ENCODE measurements around the gene SNRK. TPM values are rescaled to one million over a fixed set of nuclear protein-coding genes. Genes with fewer than 3 reads are reported as not detected.

Gene SNRK, protein sequence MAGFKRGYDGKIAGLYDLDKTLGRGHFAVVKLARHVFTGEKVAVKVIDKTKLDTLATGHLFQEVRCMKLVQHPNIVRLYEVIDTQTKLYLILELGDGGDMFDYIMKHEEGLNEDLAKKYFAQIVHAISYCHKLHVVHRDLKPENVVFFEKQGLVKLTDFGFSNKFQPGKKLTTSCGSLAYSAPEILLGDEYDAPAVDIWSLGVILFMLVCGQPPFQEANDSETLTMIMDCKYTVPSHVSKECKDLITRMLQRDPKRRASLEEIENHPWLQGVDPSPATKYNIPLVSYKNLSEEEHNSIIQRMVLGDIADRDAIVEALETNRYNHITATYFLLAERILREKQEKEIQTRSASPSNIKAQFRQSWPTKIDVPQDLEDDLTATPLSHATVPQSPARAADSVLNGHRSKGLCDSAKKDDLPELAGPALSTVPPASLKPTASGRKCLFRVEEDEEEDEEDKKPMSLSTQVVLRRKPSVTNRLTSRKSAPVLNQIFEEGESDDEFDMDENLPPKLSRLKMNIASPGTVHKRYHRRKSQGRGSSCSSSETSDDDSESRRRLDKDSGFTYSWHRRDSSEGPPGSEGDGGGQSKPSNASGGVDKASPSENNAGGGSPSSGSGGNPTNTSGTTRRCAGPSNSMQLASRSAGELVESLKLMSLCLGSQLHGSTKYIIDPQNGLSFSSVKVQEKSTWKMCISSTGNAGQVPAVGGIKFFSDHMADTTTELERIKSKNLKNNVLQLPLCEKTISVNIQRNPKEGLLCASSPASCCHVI
- total RNA-seq = 37.7 and 38.1 TPM in 2 replicates

DNA sequence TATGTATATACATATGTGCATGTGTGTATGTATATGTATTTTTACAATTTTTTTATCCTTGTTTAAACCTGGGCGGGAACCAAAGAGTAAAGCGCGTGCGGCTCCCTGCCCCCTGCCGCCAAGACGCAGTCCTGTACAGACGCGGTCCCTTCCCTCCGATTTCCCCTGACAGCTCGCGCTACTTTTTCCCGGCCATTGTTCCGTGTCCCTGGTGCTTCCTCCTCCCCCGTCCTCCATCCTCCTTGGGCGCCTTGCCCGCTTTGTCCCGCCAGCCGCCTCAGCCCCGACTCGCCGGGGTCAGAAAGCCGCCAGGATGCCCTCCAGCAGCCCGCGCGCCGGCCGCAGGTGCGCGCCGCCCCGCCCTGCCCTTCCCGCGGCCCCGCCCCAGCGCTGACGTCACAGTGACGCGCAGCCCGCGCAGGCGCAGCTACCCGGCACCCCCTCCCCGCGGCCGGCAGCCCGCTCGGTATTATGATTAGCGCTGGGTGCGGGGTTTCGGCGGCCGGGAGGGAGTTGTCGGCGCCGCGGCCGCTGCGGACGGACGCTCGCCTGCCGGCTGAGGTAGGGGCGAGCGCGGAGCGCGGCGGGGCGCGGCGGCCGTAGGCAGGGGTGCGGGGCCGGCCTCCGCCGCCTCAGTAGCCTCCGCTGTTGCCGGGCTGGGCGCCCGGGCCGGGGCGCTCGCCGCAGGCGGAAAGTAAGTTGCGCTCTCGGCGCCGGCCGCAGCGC, at the start of gene SNRK:
Gene SNRK, plus strand, starts transcription at position 426 of the 726 bp plus-strand sequence. CDS start 16,664 bp downstream, outside the sequence.
- Mint-ChIP-seq H3K4me3 (peak within 1 kb of the TSS; percentile 98), H3K27ac (peak within 1 kb of the TSS; percentile 97), H3K27me3 (ENCODE audit: insufficient read depth) (peaks cover 2% of the 10 kb centered on the region), H3K36me3 (ENCODE audit: low read depth) (peaks cover 17% of the 10 kb centered on the region), H3K4me1 (ENCODE audit: low read depth) (peaks cover 49% of the 10 kb centered on the region), H3K9me3 (no peaks in the 10 kb centered on the region)
- intact Hi-C loops (cut with micrococcal nuclease) = loop anchor here (1.0 to 10.0 kb wide), 13 partner anchors 15 to 1689 kb away; partner anchors contain the start of genes ABHD5, ANO10, CCDC13 and EXOSC7
- DNase-seq (ENCODE audit: low spot score) = peak; percentile 89

DNA sequence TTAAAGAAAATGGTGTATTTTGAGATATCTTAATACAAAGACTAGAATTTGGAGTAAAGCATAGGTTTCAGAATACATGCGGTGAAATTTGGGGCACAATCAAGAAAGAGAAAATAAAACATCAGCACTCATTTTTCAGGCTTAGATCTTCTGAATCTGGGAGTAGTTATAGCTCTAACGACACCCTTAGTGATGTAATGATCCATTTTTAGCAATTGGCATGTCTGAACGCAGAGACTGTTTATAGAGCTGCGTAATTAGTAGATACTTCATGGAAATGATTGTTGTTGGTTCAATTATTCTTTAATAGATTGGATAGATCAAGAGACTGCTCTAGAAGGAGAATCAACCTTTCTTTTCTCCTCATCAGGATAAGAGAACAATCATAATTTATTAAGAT, 47.5 kb upstream of the SNRK start:
- no peak for DNase-seq (ENCODE audit: low spot score)
- H3K36me3 Mint-ChIP-seq (ENCODE audit: low read depth) = peaks cover 3% of the 10 kb centered on the region
- H3K9me3 Mint-ChIP-seq = peaks cover 21% of the 10 kb centered on the region
- H3K4me1 Mint-ChIP-seq (ENCODE audit: low read depth) = peaks cover 19% of the 10 kb centered on the region
- no peak overlapping the region for H3K4me3 Mint-ChIP-seq
- intact Hi-C loops (cut with micrococcal nuclease) = no loop called here
- H3K27me3 Mint-ChIP-seq (ENCODE audit: insufficient read depth) = peaks cover 2% of the 10 kb centered on the region
- H3K27ac Mint-ChIP-seq = no peak overlapping the region

- Mint-ChIP-seq H3K9me3 (peaks cover 21% of the 10 kb centered on the region), H3K27me3 (ENCODE audit: insufficient read depth) (peaks cover 2% of the 10 kb centered on the region), H3K27ac (no peak overlapping the region), H3K4me3 (no peak overlapping the region), H3K4me1 (ENCODE audit: low read depth) (peaks cover 27% of the 10 kb centered on the region), H3K36me3 (ENCODE audit: low read depth) (peaks cover 3% of the 10 kb centered on the region)
- no peak for DNase-seq (ENCODE audit: low spot score)
- intact Hi-C loops (cut with micrococcal nuclease) = no loop called here
These were observed 46.6 kb upstream of the SNRK start for GRCh38 chr3:43239755-43240154.

DNA sequence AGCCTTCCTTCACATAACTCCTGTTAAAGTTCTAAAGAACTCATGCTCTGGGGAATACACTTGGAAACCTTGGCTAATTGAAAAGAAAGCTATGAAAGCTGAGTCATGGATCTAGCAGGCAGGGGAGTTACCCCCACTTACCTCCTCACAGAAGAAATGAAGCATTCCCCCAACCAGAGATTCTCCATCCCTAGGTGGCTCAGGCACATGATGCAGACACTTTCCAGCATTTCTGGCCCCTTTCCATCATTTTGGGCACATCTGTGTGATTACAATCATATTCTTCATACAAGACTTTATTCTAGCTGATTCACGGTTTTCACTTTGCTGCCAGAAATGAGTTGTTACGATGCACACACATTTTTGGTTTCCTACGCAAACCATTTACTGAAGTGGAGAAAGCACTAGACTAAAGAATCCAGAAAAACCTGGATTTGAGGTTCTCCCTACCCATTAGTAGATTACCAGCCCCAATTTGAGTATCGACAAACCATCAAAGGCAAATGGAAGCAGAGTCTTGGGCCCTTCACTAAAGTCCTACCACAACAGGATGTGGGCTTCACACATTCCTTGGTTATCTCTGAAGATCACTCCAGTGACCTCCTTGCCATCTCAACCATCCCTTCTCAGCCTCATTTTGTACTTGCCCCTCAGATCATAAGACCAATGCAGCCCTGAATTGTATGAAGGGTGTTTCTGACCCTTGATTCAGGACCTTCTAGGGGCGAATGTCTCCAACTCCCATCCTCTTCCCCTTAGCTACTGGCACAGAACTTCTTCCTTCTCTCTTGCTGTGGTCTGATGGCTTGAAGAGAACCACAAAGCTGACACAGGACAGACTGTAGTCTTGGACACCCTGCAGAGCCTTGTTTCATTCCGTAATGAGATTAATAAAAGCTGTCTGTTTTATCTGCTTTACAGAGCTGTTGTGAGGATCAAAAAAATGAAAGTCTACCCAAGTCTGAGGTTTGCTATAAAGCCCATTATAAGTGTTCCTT, 42.5 kb upstream of the SNRK start:
- peak overlapping the region; percentile 51 for H3K4me3 Mint-ChIP-seq
- peaks cover 38% of the 10 kb centered on the region for H3K4me1 Mint-ChIP-seq (ENCODE audit: low read depth)
- no peaks in the 10 kb centered on the region for H3K27me3 Mint-ChIP-seq (ENCODE audit: insufficient read depth)
- no peak overlapping the region for H3K27ac Mint-ChIP-seq
- peaks cover 11% of the 10 kb centered on the region for H3K9me3 Mint-ChIP-seq
- intact Hi-C loops (cut with micrococcal nuclease) = no loop called here
- H3K36me3 Mint-ChIP-seq (ENCODE audit: low read depth) = peaks cover 1% of the 10 kb centered on the region
- DNase-seq (ENCODE audit: low spot score) = no peak

DNA sequence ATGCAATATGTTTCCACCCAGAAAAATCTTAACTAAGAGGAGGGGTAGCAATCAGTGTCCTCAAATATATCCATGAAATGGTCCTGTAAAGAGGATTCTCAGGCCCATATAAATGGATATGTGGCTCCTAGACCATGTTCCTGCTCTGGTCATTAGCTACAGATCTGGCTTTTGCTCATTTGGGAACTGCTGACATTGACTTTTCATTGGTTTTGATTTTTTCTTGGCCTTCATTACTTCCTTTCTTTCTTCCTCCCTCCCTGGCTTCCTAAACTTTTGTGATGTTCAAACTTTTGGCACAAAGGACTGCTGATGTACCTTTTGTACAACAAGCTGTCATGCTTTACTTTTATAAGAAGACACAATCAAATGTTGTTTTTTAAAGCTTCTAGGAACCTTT, 41.6 kb upstream of the SNRK start:
- peaks cover 1% of the 10 kb centered on the region for H3K36me3 Mint-ChIP-seq (ENCODE audit: low read depth)
- H3K4me1 Mint-ChIP-seq (ENCODE audit: low read depth) = peaks cover 38% of the 10 kb centered on the region
- DNase-seq (ENCODE audit: low spot score) = no peak
- no peak overlapping the region for H3K4me3 Mint-ChIP-seq
- intact Hi-C loops (cut with micrococcal nuclease) = no loop called here
- H3K9me3 Mint-ChIP-seq = peaks cover 6% of the 10 kb centered on the region
- no peaks in the 10 kb centered on the region for H3K27me3 Mint-ChIP-seq (ENCODE audit: insufficient read depth)
- H3K27ac Mint-ChIP-seq = peak overlapping the region; percentile 27

DNA sequence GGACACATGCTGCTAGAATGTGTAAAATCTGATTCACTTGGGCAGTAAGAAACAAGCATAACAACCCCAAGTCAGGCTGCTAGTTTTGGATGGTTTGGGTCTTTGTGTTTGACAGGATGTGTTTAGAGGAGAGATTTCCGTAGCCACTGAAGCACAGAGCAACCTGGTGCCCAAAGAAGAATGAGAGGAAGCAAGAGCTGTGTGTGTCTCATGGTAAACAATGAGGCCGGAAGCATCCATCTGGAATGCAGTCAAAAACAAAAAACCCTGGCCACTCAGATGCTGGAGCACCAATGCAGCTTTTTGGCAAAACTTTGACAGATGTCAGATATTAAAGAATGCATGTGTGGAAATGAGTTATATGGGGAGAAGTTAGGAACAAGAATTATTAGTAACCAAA, 39.4 kb upstream of the SNRK start:
- H3K27ac Mint-ChIP-seq = peak overlapping the region; percentile 18
- H3K9me3 Mint-ChIP-seq = peaks cover 6% of the 10 kb centered on the region
- DNase-seq (ENCODE audit: low spot score) = no peak
- H3K36me3 Mint-ChIP-seq (ENCODE audit: low read depth) = peaks cover 1% of the 10 kb centered on the region
- intact Hi-C loops (cut with micrococcal nuclease) = no loop called here
- H3K4me3 Mint-ChIP-seq = no peak overlapping the region
- H3K27me3 Mint-ChIP-seq (ENCODE audit: insufficient read depth) = peaks cover 2% of the 10 kb centered on the region
- H3K4me1 Mint-ChIP-seq (ENCODE audit: low read depth) = peaks cover 38% of the 10 kb centered on the region

DNA sequence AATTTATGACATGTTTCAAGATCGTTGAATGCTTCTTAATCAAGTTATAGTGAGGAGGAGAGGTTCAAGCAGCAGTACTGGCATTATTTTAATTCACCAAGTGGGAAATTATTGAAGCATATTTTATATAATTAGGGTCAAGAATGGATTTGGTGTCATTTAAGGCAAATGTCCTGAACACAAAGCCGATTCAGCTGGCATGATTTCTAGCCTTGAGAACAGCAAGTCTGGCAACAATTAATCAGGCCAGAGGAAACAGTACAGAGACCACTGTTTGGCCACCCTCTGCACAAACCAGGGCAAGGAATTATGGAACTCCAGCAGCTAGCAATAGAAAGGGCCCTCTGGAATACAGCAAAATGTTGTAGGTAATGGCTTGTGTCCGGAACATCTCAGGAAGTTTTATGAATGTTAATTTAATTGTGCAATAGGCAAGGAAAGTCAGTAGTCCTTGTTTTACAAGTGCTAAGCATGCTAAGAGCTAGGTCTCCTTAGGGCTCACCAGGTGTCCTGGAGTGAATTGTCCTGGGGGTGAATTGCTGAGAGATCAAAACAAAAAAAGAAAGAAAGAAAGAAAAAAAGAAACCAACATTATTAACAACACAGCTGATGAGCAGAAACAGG, 38.7 kb upstream of the SNRK start:
- intact Hi-C loops (cut with micrococcal nuclease) = no loop called here
- H3K9me3 Mint-ChIP-seq = peaks cover 5% of the 10 kb centered on the region
- H3K4me3 Mint-ChIP-seq = no peak overlapping the region
- DNase-seq (ENCODE audit: low spot score) = no peak
- H3K4me1 Mint-ChIP-seq (ENCODE audit: low read depth) = peaks cover 38% of the 10 kb centered on the region
- peaks cover 1% of the 10 kb centered on the region for H3K36me3 Mint-ChIP-seq (ENCODE audit: low read depth)
- H3K27me3 Mint-ChIP-seq (ENCODE audit: insufficient read depth) = peaks cover 2% of the 10 kb centered on the region
- no peak overlapping the region for H3K27ac Mint-ChIP-seq

- DNase-seq (ENCODE audit: low spot score) = no peak
- peaks cover 38% of the 10 kb centered on the region for H3K4me1 Mint-ChIP-seq (ENCODE audit: low read depth)
- no peaks in the 10 kb centered on the region for H3K9me3 Mint-ChIP-seq
- intact Hi-C loops (cut with micrococcal nuclease) = no loop called here
- H3K4me3 Mint-ChIP-seq = no peak overlapping the region
- peaks cover 3% of the 10 kb centered on the region for H3K27me3 Mint-ChIP-seq (ENCODE audit: insufficient read depth)
- H3K36me3 Mint-ChIP-seq (ENCODE audit: low read depth) = peaks cover 1% of the 10 kb centered on the region
- H3K27ac Mint-ChIP-seq = no peak overlapping the region
These were observed 38.2 kb upstream of the SNRK start for GRCh38 chr3:43248185-43248583.

DNA sequence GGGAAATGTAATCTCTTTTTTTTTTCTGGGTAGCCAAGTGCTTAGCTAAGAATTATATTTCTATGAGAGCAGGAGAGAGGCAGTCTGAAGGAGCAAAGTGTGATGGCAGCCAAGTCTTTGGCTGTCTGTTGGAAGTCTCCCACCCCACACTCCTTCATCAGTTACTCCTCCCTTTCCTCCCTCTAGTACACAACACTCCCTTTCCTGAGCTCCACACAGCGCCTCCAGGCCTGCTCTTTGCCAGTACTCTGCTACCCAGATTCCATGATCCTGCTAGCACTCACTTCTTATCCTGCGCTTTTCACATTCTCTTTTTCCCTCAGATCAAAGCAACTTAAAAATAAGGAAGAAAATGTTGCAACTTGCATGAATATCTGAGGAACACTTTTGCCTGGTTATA, 37.4 kb upstream of the SNRK start:
- H3K9me3 Mint-ChIP-seq = no peaks in the 10 kb centered on the region
- H3K27me3 Mint-ChIP-seq (ENCODE audit: insufficient read depth) = peaks cover 6% of the 10 kb centered on the region
- H3K27ac Mint-ChIP-seq = no peak overlapping the region
- H3K36me3 Mint-ChIP-seq (ENCODE audit: low read depth) = peaks cover 1% of the 10 kb centered on the region
- H3K4me3 Mint-ChIP-seq = no peak overlapping the region
- intact Hi-C loops (cut with micrococcal nuclease) = no loop called here
- H3K4me1 Mint-ChIP-seq (ENCODE audit: low read depth) = peaks cover 31% of the 10 kb centered on the region
- no peak for DNase-seq (ENCODE audit: low spot score)

GRCh38 chr3:43249405-43249804, 36.9 kb upstream of the SNRK start:
- Mint-ChIP-seq H3K4me3 (no peak overlapping the region), H3K27me3 (ENCODE audit: insufficient read depth) (peaks cover 7% of the 10 kb centered on the region), H3K27ac (no peak overlapping the region), H3K9me3 (no peaks in the 10 kb centered on the region), H3K4me1 (ENCODE audit: low read depth) (peaks cover 27% of the 10 kb centered on the region), H3K36me3 (ENCODE audit: low read depth) (peaks cover 1% of the 10 kb centered on the region)
- no peak for DNase-seq (ENCODE audit: low spot score)
- intact Hi-C loops (cut with micrococcal nuclease) = no loop called here

DNA sequence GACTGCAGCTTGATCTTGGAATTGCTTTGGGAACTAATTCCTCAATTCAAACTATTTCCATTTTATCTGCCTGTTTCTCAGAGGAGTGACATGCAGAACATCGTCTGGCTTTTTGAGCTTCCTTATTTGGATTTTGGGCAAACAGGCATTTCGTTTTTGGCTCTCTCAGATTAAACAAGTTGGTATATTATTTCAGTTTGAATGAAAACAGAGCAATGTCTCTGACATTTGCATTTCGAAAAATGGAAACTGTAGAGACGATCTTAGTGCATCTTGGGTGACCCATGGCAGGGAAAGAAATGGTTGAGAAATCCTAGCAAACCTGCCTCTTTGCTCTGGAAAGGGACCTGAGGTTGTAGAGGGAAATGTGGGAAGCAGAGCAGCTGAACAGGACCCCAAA, 33.0 kb upstream of the SNRK start:
- no peak overlapping the region for H3K27ac Mint-ChIP-seq
- H3K27me3 Mint-ChIP-seq (ENCODE audit: insufficient read depth) = peaks cover 11% of the 10 kb centered on the region

More for the DNA sequence above, 33.0 kb upstream of the SNRK start:
- intact Hi-C loops (cut with micrococcal nuclease) = no loop called here
- H3K36me3 Mint-ChIP-seq (ENCODE audit: low read depth) = no peaks in the 10 kb centered on the region
- no peak for DNase-seq (ENCODE audit: low spot score)
- H3K4me1 Mint-ChIP-seq (ENCODE audit: low read depth) = no peaks in the 10 kb centered on the region
- no peaks in the 10 kb centered on the region for H3K9me3 Mint-ChIP-seq
- no peak overlapping the region for H3K4me3 Mint-ChIP-seq
